ENCODE results near the gene ARID4B.

- TF ChIP-seq CTCF (IDR thresholded peaks at IDR 0.05; ENCODE audit: borderline replicate concordance, extremely low read depth, low read length, poor library complexity, severe bottlenecking) (no peak), EZH2 (IDR thresholded peaks at IDR 0.05; ENCODE audit: borderline replicate concordance, low read depth, low read length, severe bottlenecking) (no peak)
Measured at GRCh38 chr1:235286667-235287066, 41.3 kb downstream of the ARID4B start.

Measured in DND-41 (cell line).